ENCODE results near the gene ALDH1L1. TPM values are rescaled to one million over a fixed set of nuclear protein-coding genes. Genes with fewer than 3 reads are reported as not detected.

Gene ALDH1L1
- total and polyA plus RNA-seq, 9 of the 15 experiments (the other 6 are each of a cell fraction or from before 2014, with no cell fraction given), result 0.06 to 1.9 (median 0.57) TPM; not detected in 1

GRCh38 chr3:126083913-126084767 is 96.2 kb downstream of the ALDH1L1 start, which contains the start of gene SLC41A3 (continued):
- TF ChIP-seq, protein P1, sequence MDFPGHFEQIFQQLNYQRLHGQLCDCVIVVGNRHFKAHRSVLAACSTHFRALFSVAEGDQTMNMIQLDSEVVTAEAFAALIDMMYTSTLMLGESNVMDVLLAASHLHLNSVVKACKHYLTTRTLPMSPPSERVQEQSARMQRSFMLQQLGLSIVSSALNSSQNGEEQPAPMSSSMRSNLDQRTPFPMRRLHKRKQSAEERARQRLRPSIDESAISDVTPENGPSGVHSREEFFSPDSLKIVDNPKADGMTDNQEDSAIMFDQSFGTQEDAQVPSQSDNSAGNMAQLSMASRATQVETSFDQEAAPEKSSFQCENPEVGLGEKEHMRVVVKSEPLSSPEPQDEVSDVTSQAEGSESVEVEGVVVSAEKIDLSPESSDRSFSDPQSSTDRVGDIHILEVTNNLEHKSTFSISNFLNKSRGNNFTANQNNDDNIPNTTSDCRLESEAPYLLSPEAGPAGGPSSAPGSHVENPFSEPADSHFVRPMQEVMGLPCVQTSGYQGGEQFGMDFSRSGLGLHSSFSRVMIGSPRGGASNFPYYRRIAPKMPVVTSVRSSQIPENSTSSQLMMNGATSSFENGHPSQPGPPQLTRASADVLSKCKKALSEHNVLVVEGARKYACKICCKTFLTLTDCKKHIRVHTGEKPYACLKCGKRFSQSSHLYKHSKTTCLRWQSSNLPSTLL (IDR thresholded peaks at IDR 0.05), result no peak
- no peak for TF ChIP-seq FOXA1 (IDR thresholded peaks at IDR 0.05; ENCODE audit: borderline replicate concordance)
- no peak for TF ChIP-seq DEAF1 (CRISPR knock-in tag; IDR thresholded peaks at IDR 0.05)
- TF ChIP-seq, protein P2, sequence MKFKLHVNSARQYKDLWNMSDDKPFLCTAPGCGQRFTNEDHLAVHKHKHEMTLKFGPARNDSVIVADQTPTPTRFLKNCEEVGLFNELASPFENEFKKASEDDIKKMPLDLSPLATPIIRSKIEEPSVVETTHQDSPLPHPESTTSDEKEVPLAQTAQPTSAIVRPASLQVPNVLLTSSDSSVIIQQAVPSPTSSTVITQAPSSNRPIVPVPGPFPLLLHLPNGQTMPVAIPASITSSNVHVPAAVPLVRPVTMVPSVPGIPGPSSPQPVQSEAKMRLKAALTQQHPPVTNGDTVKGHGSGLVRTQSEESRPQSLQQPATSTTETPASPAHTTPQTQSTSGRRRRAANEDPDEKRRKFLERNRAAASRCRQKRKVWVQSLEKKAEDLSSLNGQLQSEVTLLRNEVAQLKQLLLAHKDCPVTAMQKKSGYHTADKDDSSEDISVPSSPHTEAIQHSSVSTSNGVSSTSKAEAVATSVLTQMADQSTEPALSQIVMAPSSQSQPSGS (CRISPR knock-in tag; IDR thresholded peaks at IDR 0.05), result no peak
- no peak for TF ChIP-seq ZC3H11A (IDR thresholded peaks at IDR 0.05; ENCODE audit: low read depth, low read length)
- TF ChIP-seq RAD21 (CRISPR knock-in tag; conservative IDR thresholded peaks at IDR 0.05 in 1 of 2, IDR thresholded peaks at IDR 0.05 in 1 of 2), result no peak
- TF ChIP-seq ARNT (IDR thresholded peaks at IDR 0.05), result no peak
- peak; percentile 22 for TF ChIP-seq CCNT2 (IDR thresholded peaks at IDR 0.05; ENCODE audit: borderline replicate concordance, extremely low read depth, insufficient read length, low read depth, low read length)
- no peak for TF ChIP-seq FOSL1 (tag; conservative IDR thresholded peaks at IDR 0.05)
- no peak for TF ChIP-seq MBD2 (IDR thresholded peaks at IDR 0.05; ENCODE audit: borderline replicate concordance, low read depth)
- peak; percentile 45; the same call in 1 of the 2 replicates for TF ChIP-seq L3MBTL2 (IDR thresholded peaks at IDR 0.05)
- TF ChIP-seq BACH1 (tag; IDR thresholded peaks at IDR 0.05), result no peak
- TF ChIP-seq, protein P3, sequence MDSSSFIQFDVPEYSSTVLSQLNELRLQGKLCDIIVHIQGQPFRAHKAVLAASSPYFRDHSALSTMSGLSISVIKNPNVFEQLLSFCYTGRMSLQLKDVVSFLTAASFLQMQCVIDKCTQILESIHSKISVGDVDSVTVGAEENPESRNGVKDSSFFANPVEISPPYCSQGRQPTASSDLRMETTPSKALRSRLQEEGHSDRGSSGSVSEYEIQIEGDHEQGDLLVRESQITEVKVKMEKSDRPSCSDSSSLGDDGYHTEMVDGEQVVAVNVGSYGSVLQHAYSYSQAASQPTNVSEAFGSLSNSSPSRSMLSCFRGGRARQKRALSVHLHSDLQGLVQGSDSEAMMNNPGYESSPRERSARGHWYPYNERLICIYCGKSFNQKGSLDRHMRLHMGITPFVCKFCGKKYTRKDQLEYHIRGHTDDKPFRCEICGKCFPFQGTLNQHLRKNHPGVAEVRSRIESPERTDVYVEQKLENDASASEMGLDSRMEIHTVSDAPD (CRISPR knock-in tag; IDR thresholded peaks at IDR 0.05), result no peak
- TF ChIP-seq SMAD4 (CRISPR knock-in tag; conservative IDR thresholded peaks at IDR 0.05), result 0 out of 2 replicates have a peak, but pooled peaks have one; percentile 46
- TF ChIP-seq HMBOX1 (IDR thresholded peaks at IDR 0.05), result no peak
